Keratinocyte (primary cell): ENCODE measurements around the gene RDH16.

ENCODE experiments used
- CTCF ChIP-seq, 3 experiments: IDR thresholded peaks in 1 of 3; conservative IDR thresholded peaks in 1 of 3; optimal IDR thresholded peaks in 1 of 3; 2 replicates in 2 of 3; 3 replicates in 1 of 3; pipeline versions ENCODE3 to v1.5.1; 2011; ENCODE audit warnings: low read length in 3 of 3, mild to moderate bottlenecking in 3 of 3, moderate library complexity in 2 of 3, control low read depth in 1 of 3, inconsistent platforms in 1 of 3; ENCODE audit not compliant: insufficient read depth in 2 of 3; ENCODE audit errors: extremely low read depth in 1 of 3
- EZH2 ChIP-seq: IDR thresholded peaks from one replicate; pipeline ENCODE4 v1.6.1; 2012; ENCODE audit warnings: inconsistent platforms, mild to moderate bottlenecking, low read length, moderate library complexity

DNA sequence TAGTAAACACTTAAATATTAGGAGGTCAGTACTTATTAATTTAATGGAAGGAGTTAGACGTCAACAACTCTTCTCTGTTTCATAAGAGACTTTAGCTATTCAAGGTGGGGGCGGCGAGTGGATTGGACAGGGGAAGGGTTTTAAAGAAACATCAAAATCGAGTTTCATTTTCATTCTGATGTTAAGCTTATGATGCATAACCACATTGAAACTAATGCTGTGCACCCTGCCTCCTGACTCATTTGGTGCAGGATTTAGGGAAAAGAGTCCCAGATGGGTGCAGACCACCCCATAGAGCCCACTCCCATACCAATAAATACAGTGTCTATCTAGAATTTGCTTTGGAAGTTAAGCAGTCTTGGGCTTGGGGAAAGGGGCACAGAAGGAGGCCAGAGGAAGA lies 41.6 kb upstream of the RDH16 start:
- TF ChIP-seq CTCF (optimal IDR thresholded peaks at IDR 0.05 in 1 of 3, IDR thresholded peaks at IDR 0.05 in 1 of 3, conservative IDR thresholded peaks at IDR 0.05 in 1 of 3; ENCODE audit: extremely low read depth in 1 of 3, insufficient read depth in 2 of 3, low read length in 3 of 3) (no peak), EZH2 (no peak)
